WERI-Rb-1 (cell line): ENCODE measurements around the gene PPIP5K2.

Experiments
- DNase-seq: peaks from one replicate; pipeline ENCODE4 v3.0.0-alpha.2; 2020
- H3K27ac ChIP-seq: fragments of 250-450 bp; sonication (Bioruptor Pico); 2 replicates; pipeline ENCODE4 v1.5.1; 2020; ENCODE audit warnings: mild to moderate bottlenecking, moderate library complexity
- H3K27me3 ChIP-seq: fragments of 250-450 bp; sonication (Bioruptor Pico); 2 replicates; pipeline ENCODE4 v1.5.1; 2021; ENCODE audit warnings: mild to moderate bottlenecking, low read depth, moderate library complexity; ENCODE audit not compliant: insufficient read depth, severe bottlenecking
- H3K36me3 ChIP-seq: fragments of 250-450 bp; sonication (Bioruptor Pico); 2 replicates; pipeline ENCODE4 v1.5.1; 2020; ENCODE audit warnings: mild to moderate bottlenecking, moderate library complexity
- H3K4me3 ChIP-seq: 2 replicates; pipeline ENCODE4 v1.5.1; 2011; ENCODE audit warnings: low read depth, mild to moderate bottlenecking, control low read depth, low read length
- H3K9me3 ChIP-seq: fragments of 250-450 bp; sonication (Bioruptor Pico); 2 replicates; pipeline ENCODE4 v1.5.1; 2021; ENCODE audit warnings: mild to moderate bottlenecking, moderate library complexity; ENCODE audit not compliant: severe bottlenecking
- TF ChIP-seq, protein P1 (sequence below): IDR thresholded peaks from 2 replicates; pipeline ENCODE4 v1.5.1; 2011; ENCODE audit warnings: low read depth, mild to moderate bottlenecking, control low read depth, inconsistent platforms, low read length

Gene PPIP5K2

DNA sequence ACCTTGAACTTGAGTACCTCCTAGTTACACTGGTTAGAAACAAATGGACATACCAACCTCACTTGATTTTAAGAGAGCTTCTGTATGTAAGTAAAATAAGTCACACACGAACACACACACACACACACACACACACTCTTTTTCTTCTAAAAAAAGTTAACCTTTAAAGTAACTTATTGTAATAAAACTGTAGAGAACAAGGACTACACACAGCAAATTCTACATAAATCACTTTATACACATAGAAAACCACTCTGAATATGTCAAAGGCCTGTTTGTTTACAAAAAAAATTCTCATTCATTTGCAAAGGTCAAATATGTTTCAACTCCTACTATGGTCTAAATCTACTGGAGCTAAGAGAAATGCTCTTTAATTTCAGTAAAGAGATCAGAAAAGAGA is 29.3 kb upstream of the PPIP5K2 start:
- H3K9me3 ChIP-seq, result no peaks in the 10 kb centered on the region
- no peak overlapping the region for H3K27ac ChIP-seq
- TF ChIP-seq, protein P1, sequence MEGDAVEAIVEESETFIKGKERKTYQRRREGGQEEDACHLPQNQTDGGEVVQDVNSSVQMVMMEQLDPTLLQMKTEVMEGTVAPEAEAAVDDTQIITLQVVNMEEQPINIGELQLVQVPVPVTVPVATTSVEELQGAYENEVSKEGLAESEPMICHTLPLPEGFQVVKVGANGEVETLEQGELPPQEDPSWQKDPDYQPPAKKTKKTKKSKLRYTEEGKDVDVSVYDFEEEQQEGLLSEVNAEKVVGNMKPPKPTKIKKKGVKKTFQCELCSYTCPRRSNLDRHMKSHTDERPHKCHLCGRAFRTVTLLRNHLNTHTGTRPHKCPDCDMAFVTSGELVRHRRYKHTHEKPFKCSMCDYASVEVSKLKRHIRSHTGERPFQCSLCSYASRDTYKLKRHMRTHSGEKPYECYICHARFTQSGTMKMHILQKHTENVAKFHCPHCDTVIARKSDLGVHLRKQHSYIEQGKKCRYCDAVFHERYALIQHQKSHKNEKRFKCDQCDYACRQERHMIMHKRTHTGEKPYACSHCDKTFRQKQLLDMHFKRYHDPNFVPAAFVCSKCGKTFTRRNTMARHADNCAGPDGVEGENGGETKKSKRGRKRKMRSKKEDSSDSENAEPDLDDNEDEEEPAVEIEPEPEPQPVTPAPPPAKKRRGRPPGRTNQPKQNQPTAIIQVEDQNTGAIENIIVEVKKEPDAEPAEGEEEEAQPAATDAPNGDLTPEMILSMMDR, result no peak
- no peaks in the 10 kb centered on the region; the same call in 1 of the 2 replicates for H3K36me3 ChIP-seq
- DNase-seq, result no peak
- no peak overlapping the region for H3K4me3 ChIP-seq
- H3K27me3 ChIP-seq, result no peaks in the 10 kb centered on the region

DNA sequence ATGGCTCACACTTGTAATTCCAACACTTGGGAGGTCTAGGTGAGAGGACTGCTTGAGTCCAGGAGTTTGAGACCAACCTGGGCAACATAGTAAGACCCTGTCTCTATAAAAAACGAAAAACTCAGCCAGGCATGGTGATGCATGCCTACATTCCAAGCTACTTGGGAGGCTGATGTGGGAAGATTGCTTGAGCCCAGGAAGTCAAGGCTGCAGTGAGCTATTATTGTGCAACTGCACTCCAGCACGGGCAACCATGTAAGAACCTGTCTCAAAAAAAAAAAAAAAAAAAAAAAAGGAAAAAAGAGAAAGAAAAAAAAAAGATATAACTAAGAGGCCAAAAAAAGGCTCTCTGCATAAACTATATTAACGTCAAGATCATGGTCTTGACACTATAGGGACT is 27.4 kb upstream of the PPIP5K2 start:
- Histone ChIP-seq H3K27ac (no peak overlapping the region), H3K9me3 (no peaks in the 10 kb centered on the region), H3K27me3 (no peaks in the 10 kb centered on the region), H3K4me3 (no peak overlapping the region), H3K36me3 (no peaks in the 10 kb centered on the region; the same call in 1 of the 2 replicates)
- no peak for DNase-seq
- TF ChIP-seq, protein P1, result no peak

DNA sequence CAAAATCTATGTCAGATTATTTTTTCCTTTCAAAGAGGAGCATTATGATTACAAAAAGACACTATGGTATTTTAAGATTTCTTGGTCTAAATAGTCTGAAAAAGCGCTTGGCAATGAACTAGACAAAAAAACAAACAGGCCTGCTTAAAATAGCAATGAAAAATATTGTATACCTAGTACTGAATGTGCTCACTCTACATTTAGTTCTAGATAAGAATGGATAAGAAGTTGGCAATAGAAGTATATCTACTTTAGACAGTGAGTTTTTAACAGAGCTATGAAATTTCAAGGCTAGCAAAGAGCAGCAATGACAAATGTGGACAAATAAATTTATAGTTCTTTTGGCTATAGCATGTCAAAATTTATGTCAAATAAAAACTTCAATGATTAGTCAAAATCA is 26.4 kb upstream of the PPIP5K2 start:
- Histone ChIP-seq H3K27ac (no peak overlapping the region), H3K4me3 (no peak overlapping the region)
- DNase-seq, result no peak

DNA sequence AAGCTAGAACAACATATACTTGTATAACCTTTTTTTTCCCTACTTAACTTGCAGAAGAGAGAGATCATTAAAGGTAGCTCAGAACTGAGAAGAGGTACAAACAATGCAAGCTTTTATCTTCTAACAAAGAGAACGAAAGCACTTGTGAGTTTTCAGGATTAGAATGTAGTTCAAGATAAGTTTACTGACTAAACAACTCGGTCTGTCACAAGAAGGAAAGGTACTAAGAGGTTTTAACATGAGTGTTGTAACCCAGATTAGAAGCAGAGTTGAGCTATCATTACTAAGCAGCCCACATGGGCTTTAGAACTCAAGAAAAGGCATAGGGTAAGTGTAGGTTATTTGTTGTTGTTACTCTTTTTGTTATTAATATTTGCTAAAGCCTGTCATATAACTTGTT is 25.4 kb upstream of the PPIP5K2 start:
- no peak overlapping the region for H3K27ac ChIP-seq
- no peaks in the 10 kb centered on the region for H3K27me3 ChIP-seq
- H3K9me3 ChIP-seq, result no peaks in the 10 kb centered on the region
- no peak overlapping the region for H3K4me3 ChIP-seq
- TF ChIP-seq, protein P1, result no peak
- no peak for DNase-seq
- H3K36me3 ChIP-seq, result no peaks in the 10 kb centered on the region; the same call in 1 of the 2 replicates

More for the DNA sequence above, 26.4 kb upstream of the PPIP5K2 start:
- Histone ChIP-seq H3K9me3 (no peaks in the 10 kb centered on the region), H3K36me3 (no peaks in the 10 kb centered on the region; the same call in 1 of the 2 replicates), H3K27me3 (no peaks in the 10 kb centered on the region)
- TF ChIP-seq, protein P1, result no peak

DNA sequence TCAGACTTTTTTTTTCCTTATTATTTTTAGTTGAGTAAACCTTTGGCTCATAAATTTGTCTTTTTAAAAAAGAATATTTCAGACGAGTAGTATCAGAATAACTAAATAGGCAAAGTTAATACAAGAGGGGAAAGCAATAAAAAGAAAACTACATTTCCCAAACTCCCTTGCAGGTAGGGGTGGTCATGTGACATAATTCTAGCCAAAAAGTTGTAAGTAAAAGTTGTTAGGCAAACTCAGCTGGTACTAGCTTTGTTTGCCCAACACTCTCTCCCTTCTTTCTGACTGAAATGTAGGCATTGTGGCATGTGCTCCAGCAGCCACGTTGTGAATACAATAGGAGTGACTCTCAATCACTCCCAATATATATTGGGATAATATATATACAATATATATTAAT is 21.1 kb upstream of the PPIP5K2 start:
- Histone ChIP-seq H3K4me3 (no peak overlapping the region), H3K9me3 (no peaks in the 10 kb centered on the region), H3K27ac (no peak overlapping the region), H3K27me3 (no peaks in the 10 kb centered on the region), H3K36me3 (no peaks in the 10 kb centered on the region; the same call in 1 of the 2 replicates)
- TF ChIP-seq, protein P1, result no peak
- DNase-seq, result no peak

DNA sequence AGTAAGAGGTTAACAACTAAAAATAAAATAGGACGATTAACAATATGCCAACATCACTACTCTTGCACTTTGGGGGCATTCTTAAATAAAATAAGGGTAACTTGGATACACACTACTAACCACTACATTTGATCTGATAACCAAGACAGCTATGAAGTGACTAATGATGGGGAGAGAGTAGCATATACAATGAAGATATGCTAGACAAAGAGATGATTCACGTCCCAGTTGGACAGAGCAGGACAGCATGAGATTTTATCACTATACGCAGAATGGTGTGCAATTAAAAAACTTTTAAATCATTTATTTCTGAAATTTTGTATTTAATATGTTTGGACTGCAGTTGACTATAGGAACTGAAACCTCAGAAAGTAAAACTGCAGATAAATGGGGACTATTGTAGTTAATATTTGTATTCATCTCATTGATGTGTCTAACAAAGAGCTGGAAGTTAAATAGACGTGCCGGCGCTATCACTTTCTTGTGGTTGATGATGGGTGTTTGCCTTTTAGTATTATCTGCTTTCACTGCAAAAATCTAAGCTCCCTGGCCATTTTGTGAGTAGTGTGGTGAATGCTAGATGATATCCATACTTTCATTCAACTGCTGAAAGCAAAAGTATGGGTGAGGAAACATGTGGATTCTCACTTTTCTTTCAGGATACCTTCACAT is 18.9 kb upstream of the PPIP5K2 start:
- H3K27me3 ChIP-seq, result no peaks in the 10 kb centered on the region
- no peak overlapping the region for H3K4me3 ChIP-seq
- TF ChIP-seq, protein P1, result no peak
- no peaks in the 10 kb centered on the region; the same call in 1 of the 2 replicates for H3K36me3 ChIP-seq
- H3K27ac ChIP-seq, result no peak overlapping the region
- no peaks in the 10 kb centered on the region for H3K9me3 ChIP-seq
- no peak for DNase-seq
